ENCODE measurements around the gene SORD.
"Not testable (repeated sequence)": the region's sequence is repeated elsewhere in the genome, so short reads cannot be mapped to it uniquely, and the experiment has no call there.

Gene SORD

GRCh38 chr15:45009046-45009445, 13.9 kb upstream of the SORD start:
- H3K27ac ChIP-seq, result no peak overlapping the region
- TF ChIP-seq, protein P1, sequence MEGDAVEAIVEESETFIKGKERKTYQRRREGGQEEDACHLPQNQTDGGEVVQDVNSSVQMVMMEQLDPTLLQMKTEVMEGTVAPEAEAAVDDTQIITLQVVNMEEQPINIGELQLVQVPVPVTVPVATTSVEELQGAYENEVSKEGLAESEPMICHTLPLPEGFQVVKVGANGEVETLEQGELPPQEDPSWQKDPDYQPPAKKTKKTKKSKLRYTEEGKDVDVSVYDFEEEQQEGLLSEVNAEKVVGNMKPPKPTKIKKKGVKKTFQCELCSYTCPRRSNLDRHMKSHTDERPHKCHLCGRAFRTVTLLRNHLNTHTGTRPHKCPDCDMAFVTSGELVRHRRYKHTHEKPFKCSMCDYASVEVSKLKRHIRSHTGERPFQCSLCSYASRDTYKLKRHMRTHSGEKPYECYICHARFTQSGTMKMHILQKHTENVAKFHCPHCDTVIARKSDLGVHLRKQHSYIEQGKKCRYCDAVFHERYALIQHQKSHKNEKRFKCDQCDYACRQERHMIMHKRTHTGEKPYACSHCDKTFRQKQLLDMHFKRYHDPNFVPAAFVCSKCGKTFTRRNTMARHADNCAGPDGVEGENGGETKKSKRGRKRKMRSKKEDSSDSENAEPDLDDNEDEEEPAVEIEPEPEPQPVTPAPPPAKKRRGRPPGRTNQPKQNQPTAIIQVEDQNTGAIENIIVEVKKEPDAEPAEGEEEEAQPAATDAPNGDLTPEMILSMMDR (IDR thresholded peaks at IDR 0.05), result no peak
- TF ChIP-seq ZFX (IDR thresholded peaks at IDR 0.05; ENCODE audit: borderline replicate concordance), result no peak

DNA sequence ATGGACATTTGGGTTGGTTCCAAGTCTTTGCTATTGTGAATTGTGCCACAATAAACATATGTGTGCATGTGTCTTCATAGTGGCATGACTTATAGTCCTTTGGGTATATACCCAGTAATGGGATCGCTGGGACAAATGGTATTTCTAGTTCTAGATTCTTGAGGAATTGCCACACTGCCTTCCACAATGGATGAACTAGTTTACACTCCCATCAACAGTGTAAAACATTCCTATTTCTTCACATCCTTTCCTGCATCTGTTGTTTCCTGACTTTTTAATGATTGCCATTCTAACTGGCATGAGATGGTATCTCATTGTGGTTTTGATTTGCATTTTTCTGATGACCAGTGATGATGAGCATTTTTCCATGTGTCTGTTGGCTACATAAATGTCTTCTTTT, 7.9 kb upstream of the SORD start:
- not testable (repeated sequence) for H3K27ac ChIP-seq

DNA sequence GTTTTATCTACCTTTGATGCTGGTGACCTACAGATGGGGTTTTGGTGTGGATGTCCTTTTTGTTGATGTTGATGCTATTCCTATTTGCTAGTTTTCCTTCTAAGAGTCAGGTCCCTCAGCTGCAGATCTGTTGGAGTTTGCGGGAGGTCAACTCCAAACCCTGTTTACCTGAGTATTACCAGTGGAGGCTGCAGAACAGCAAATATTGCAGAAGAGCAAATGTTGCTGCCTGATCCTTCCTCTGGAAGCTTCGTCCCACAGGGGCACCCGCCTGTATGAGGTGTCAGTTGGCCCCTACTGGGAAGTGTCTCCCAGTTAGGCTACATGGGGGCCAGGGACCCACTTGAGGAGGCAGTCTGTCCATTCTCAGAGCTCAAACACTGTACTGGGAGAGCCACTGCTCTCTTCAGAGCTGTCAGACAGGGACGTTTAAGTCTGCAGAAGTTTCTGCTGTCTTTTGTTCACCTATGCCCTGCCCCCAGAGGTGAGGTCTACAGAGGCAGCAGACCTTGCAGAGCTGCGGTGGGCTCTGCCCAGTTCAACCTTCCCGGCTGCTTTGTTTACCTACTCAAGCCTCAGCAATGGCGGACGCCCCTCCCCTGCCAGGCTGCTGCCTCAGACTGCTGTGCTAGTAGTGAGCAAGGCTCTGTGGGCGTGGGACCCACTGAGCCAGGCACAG, 2.6 kb upstream of the SORD start:
- H3K27ac ChIP-seq, result not testable (repeated sequence)

GRCh38 chr15:45020901-45021259, 2.1 kb upstream of the SORD start:
- not testable (repeated sequence) for H3K27ac ChIP-seq

- TF ChIP-seq, protein P1 (IDR thresholded peaks at IDR 0.05), result no peak
- no peak for TF ChIP-seq ZFX (IDR thresholded peaks at IDR 0.05; ENCODE audit: borderline replicate concordance)
Measured at GRCh38 chr15:45021348-45021747, 1.6 kb upstream of the SORD start.

GRCh38 chr15:45023659-45024225, 747 bp downstream of the SORD start:
- peak overlapping the region; percentile 70 for H3K27ac ChIP-seq
- TF ChIP-seq, protein P1 (IDR thresholded peaks at IDR 0.05), result no peak
- no peak for TF ChIP-seq ZFX (IDR thresholded peaks at IDR 0.05; ENCODE audit: borderline replicate concordance)

More at GRCh38 chr15:45021348-45021747, 1.6 kb upstream of the SORD start:
- H3K27ac ChIP-seq, result no peak overlapping the region

- H3K27ac ChIP-seq, result not testable (repeated sequence)
Measured at GRCh38 chr15:45024649-45025048, 1.7 kb downstream of the SORD start.

DNA sequence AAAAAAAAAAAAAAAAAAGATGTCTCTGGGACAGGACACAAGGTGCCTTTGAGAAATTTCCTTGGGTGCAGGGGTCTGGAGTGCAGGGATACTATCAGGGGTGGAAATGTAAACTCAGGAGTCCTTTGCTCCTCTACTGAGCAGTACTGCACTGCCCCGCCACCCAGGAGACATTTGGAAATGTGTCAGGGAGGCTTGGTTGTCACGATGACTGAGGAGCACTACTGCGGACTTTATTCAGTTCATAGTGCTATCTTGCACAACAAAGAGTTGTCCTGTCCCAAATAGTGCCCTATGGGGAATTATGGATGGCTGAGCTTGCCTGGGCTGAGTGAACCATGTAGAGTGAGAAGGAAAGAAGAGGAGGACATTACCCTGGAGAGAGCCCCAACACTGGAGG, 2.6 kb downstream of the SORD start:
- not testable (repeated sequence) for H3K27ac ChIP-seq

GRCh38 chr15:45026651-45027190, 3.7 kb downstream of the SORD start:
- TF ChIP-seq, protein P1 (IDR thresholded peaks at IDR 0.05), result no peak
- no peak for TF ChIP-seq ZFX (IDR thresholded peaks at IDR 0.05; ENCODE audit: borderline replicate concordance)
- H3K27ac ChIP-seq, result no peak overlapping the region

GRCh38 chr15:45027220-45027619, 4.2 kb downstream of the SORD start:
- no peak overlapping the region for H3K27ac ChIP-seq
- TF ChIP-seq, protein P1 (IDR thresholded peaks at IDR 0.05), result no peak
- no peak for TF ChIP-seq ZFX (IDR thresholded peaks at IDR 0.05; ENCODE audit: borderline replicate concordance)
